Peyer's patch (tissue), 4 donors: ENCODE data around the gene SMOC1.

Source experiments
- POLR2A ChIP-seq, 2 donors: fragments of 450-650 bp; IDR thresholded peaks; one replicate each; pipeline ENCODE4 v1.5.1; 2017; ENCODE audit warnings: antibody characterized with exemption in 2 of 2, mild to moderate bottlenecking in 2 of 2, moderate library complexity in 2 of 2
- TF ChIP-seq, protein P1 (sequence below), 6 experiments: fragments of 450-650 bp in 4 of 6; fragments of 200-600 bp in 2 of 6; sonication (generic) in 1 of 6; IDR thresholded peaks; one replicate each; pipeline ENCODE4 v1.5.1; 2017 to 2019; ENCODE audit warnings: antibody characterized with exemption in 6 of 6, mild to moderate bottlenecking in 3 of 6, moderate library complexity in 1 of 6

DNA sequence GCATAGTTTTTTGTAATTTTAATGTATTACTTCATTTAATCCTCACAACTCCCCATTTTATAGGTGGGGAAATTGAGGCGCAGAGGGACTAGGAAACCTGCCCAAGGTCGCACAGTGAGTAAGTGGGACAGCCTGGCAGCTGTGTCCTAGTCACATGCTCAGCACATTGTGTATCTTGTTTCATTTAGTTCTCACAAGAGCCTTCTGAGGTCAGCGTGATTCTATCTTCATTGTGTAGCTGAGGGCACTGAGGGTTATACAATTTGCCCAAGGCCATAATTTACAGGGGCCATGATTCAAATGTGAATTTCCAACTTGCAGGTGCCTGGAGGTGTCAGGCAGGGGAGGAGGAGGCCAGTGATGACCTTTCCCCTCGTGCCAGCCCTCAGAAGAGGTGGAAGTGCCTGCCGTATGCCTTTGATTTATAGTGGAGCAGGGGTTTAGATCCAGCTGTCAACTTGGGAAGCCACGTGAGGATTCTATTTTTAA lies 30.3 kb upstream of the SMOC1 start:
- TF ChIP-seq, protein P1, sequence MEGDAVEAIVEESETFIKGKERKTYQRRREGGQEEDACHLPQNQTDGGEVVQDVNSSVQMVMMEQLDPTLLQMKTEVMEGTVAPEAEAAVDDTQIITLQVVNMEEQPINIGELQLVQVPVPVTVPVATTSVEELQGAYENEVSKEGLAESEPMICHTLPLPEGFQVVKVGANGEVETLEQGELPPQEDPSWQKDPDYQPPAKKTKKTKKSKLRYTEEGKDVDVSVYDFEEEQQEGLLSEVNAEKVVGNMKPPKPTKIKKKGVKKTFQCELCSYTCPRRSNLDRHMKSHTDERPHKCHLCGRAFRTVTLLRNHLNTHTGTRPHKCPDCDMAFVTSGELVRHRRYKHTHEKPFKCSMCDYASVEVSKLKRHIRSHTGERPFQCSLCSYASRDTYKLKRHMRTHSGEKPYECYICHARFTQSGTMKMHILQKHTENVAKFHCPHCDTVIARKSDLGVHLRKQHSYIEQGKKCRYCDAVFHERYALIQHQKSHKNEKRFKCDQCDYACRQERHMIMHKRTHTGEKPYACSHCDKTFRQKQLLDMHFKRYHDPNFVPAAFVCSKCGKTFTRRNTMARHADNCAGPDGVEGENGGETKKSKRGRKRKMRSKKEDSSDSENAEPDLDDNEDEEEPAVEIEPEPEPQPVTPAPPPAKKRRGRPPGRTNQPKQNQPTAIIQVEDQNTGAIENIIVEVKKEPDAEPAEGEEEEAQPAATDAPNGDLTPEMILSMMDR (IDR thresholded peaks at IDR 0.05) = no peak
- no peak for TF ChIP-seq POLR2A (IDR thresholded peaks at IDR 0.05)
